ENCODE results near the gene MRPL54.

The MRPL54 gene

GRCh38 chr19:3784607-3785450 is 22.3 kb downstream of the MRPL54 start:
- no peak for DNase-seq (ENCODE audit: low read depth, low spot score)

GRCh38 chr19:3785451-3785937 is 23.0 kb downstream of the MRPL54 start:
- peak; percentile 14 for DNase-seq (ENCODE audit: low read depth, low spot score)

- no peak for DNase-seq (ENCODE audit: low read depth, low spot score)
These were observed 23.7 kb downstream of the MRPL54 start, which contains the start of gene MATK for GRCh38 chr19:3785938-3786824. TSS of gene MATK (minus strand) at chr19:3786381. CDS start at chr19:3785135, 1,246 bp downstream.

DNA sequence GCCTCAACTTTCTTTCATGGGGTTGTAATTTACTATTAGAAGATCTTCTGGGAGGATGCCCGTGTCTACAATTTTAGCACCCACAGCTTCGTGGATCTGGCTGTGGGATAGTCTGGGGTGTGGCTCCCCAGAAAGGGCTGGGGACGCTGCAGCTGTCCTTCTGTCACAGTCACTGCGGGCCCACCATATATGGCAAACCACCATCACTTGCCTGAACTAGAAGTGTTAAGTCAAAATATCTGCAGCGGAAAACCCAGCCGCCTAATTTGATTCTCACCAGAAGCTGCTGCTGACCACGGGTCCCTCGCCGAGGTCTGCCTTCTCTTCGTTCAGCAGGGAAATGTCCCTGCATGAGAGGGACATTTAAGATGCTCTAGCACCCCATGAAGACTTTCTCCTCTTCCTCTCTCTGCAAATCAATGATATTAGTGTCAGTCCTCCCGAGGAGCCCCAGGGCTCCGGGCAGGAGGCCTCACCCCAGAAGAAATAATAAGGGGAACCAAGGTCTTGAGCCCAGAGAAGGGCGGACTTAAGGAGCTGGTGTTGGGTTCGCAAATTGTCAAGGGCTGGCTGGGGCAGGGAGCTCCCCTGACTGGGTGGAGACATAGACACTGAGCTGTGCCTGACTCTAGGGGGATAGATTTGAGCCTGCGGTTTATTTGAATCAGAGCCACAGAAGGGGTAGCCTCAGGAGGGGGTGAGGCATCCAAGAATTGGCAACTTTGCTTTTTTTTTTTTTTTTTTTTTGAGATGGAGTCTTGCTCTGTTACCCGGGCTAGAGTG is 26.7 kb downstream of the MRPL54 start:
- no peak for DNase-seq (ENCODE audit: low read depth, low spot score)

GRCh38 chr19:3790209-3790734 is 27.8 kb downstream of the MRPL54 start:
- no peak for DNase-seq (ENCODE audit: low read depth, low spot score)

- DNase-seq (ENCODE audit: low read depth, low spot score): no peak
These were observed 28.5 kb downstream of the MRPL54 start for GRCh38 chr19:3790941-3791340.

DNA sequence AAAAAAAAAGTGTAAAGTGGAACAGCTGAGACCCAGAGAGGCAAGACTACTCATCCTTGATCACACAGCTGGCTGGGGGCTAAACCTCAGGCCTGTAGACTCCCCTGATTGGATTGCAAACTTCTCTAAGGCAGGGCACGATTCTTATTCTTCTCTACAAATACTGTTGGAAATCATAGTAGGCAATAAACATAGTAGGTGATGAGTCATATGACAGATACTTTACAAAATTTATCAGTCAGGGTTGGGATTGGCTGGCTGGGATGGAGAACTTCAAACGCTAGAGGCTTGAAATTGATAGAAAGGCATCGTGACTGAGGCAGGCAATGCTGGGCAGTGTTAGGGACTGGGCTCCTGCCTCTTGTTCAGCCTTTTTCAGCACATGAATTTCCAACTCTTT is 29.6 kb downstream of the MRPL54 start:
- no peak for DNase-seq (ENCODE audit: low read depth, low spot score)

- no peak for DNase-seq (ENCODE audit: low read depth, low spot score)
These were observed 31.3 kb downstream of the MRPL54 start for GRCh38 chr19:3793799-3794198.

GRCh38 chr19:3796358-3796757 is 33.9 kb downstream of the MRPL54 start:
- no peak for DNase-seq (ENCODE audit: low read depth, low spot score)

DNA sequence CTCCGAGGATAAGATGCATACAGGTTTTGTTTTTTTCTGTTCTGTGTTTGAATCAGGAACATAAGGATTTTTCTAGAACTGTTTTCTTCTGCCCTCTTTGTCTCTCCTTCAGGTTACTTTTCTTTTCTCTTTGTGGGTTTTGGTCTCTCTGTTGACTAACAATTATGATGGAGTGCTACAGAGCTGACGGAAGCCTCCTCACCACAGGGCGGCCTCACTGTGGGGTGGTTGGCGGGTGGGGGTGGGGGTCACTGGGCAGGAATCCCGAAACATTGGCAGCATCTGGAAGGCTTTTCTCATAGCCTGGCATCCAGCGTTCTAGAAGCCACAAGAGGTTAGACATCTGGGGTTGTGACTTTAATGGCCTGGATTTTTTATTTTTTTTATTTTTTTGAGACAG is 35.7 kb downstream of the MRPL54 start:
- DNase-seq (ENCODE audit: low read depth, low spot score): no peak

DNA sequence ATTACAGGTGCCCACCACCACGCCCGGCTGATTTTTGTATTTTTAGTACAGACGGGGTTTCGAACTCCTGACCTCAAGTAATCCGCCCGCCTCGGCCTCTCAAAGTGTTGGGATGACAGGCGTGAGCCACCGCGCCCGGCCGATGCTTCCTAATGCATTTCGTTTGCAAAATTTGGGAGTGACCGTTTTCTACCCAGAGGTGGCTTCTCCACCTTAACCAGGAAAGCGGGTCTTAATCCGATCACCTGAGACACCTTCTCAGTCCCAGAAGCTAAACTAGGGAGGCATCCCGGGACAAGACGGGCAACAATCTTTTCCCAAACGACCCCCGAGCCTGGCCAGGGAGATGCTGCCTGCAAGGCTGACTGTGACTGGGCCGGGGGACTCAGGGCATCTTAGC is 38.5 kb downstream of the MRPL54 start:
- no peak for DNase-seq (ENCODE audit: low read depth, low spot score)

- DNase-seq (ENCODE audit: low read depth, low spot score): peak; percentile 29
These were observed 39.1 kb downstream of the MRPL54 start for GRCh38 chr19:3801412-3802096.

- no peak for DNase-seq (ENCODE audit: low read depth, low spot score)
These were observed 40.8 kb downstream of the MRPL54 start for GRCh38 chr19:3803114-3803888.

GRCh38 chr19:3803986-3804385 is 41.5 kb downstream of the MRPL54 start:
- DNase-seq (ENCODE audit: low read depth, low spot score): no peak

DNA sequence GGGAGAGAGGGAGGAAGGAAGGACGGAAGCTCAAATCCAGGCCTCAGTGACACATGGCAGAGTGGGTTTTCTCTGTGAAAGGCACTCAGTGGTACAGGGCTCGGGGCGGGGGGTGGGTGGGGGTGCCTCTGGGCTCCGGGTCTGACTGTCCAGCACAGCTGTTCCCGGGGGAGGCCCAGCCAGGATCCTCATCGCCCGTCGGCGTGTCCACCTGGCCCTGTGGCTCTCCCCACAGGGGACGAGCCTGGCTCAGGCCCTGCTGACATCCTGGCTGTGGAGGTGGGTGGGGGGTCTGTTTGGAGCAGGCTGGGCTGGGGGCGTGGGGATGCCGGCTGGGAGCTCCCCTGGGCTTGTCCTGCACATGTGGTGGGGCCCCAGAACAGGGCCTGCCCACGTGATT is 41.9 kb downstream of the MRPL54 start:
- no peak for DNase-seq (ENCODE audit: low read depth, low spot score)

GRCh38 chr19:3805859-3806258 is 43.4 kb downstream of the MRPL54 start:
- no peak for DNase-seq (ENCODE audit: low read depth, low spot score)

GRCh38 chr19:3807131-3807480 is 44.6 kb downstream of the MRPL54 start:
- no peak for DNase-seq (ENCODE audit: low read depth, low spot score)

- no peak for DNase-seq (ENCODE audit: low read depth, low spot score)
These were observed 45.3 kb downstream of the MRPL54 start for GRCh38 chr19:3807574-3808354.

DNA sequence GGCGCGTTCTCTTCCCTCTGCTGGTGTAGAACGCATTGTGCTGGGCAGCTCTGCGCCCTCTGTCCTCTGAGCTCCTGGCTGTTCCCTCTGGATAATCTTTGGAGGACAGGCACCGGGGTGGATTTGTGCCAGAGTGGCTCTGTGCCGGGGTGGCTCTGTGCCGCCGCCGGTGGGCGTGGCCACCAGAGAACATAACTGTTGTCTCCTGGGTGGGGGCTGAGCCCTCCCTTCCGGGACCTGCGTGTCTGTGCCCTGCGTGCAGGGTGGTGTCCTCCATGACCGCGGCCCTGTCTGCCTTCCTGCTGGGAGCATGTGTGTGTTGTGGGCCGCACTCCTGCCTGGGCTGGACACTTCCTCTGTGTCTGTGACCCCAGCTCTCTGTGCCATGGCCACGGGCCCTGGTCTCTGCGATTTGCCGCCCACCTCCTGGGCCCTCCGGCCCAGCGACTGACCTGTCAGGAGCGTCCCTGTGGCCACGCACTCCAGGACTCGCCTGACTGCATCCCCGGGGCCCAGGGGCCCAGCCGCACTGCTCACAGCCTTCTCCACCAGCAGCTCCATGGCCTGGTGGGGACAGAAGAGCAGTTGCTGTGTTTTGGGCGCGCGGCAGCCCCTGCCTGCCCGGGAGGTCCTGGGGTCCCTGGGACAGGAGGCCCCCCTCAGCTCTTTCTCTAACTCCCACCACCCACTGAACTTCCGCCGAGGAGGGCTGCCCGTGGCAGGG is 46.1 kb downstream of the MRPL54 start:
- no peak for DNase-seq (ENCODE audit: low read depth, low spot score)
